GM23338 (cell line): Measurements from ENCODE around the gene DMAC2L. TPM values are rescaled to one million over a fixed set of nuclear protein-coding genes. Genes with fewer than 3 reads are reported as not detected.

Source experiments
- ATAC-seq: fragments of 200-7000 bp; cut with Tn5 transposase; 3 replicates; pipeline ENCODE4 v1.9.1; 2020
- DNase-seq: peaks from one replicate; pipeline ENCODE4 v3.0.0-alpha.2; 2015; ENCODE audit warnings: low spot score
- H2AFZ ChIP-seq: fragments of 200-600 bp; sonication (generic); 2 replicates; pipeline ENCODE4 v1.8.0; 2016; ENCODE audit warnings: antibody characterized with exemption, mild to moderate bottlenecking, moderate library complexity
- H3F3A ChIP-seq: fragments of 200-600 bp; sonication (generic); replicated peaks from 2 replicates; pipeline ENCODE4 v1.8.0; 2017; ENCODE audit warnings: antibody characterized with exemption, mixed run types, low read depth
- H3K27ac ChIP-seq: fragments of 200-600 bp; sonication (generic); 2 replicates; pipeline ENCODE4 v1.6.1; 2016; ENCODE audit warnings: low read depth
- H3K27me3 ChIP-seq: fragments of 200-600 bp; sonication (generic); 2 replicates; pipeline ENCODE4 v1.8.0; 2016; ENCODE audit warnings: mild to moderate bottlenecking, mixed run types, moderate library complexity; ENCODE audit not compliant: insufficient read depth
- H3K36me3 ChIP-seq: fragments of 200-600 bp; sonication (generic); 2 replicates; pipeline ENCODE4 v1.8.0; 2016; ENCODE audit warnings: mild to moderate bottlenecking; ENCODE audit not compliant: insufficient read depth
- H3K4me1 ChIP-seq: fragments of 200-600 bp; sonication (generic); 2 replicates; pipeline ENCODE4 v1.8.0; 2016; ENCODE audit warnings: mild to moderate bottlenecking, moderate library complexity; ENCODE audit not compliant: insufficient read depth
- H3K4me2 ChIP-seq: fragments of 200-600 bp; sonication (generic); 2 replicates; pipeline ENCODE4 v1.7.1; 2017; ENCODE audit warnings: mixed run types
- H3K4me3 ChIP-seq: fragments of 200-600 bp; sonication (generic); 2 replicates; pipeline ENCODE4 v1.6.1; 2016; ENCODE audit warnings: mixed run types
- H3K79me2 ChIP-seq: fragments of 200-600 bp; sonication (generic); replicated peaks from 2 replicates; pipeline ENCODE4 v1.8.0; 2017; ENCODE audit warnings: mild to moderate bottlenecking; ENCODE audit not compliant: insufficient read depth
- H3K9me2 ChIP-seq: fragments of 200-600 bp; sonication (generic); 2 replicates; pipeline ENCODE4 v1.8.0; 2017; ENCODE audit not compliant: insufficient read depth
- H4K20me1 ChIP-seq: fragments of 200-600 bp; sonication (generic); replicated peaks from 2 replicates; pipeline ENCODE4 v1.8.0; 2017; ENCODE audit warnings: mild to moderate bottlenecking; ENCODE audit not compliant: insufficient read depth
- H3K27ac Mint-ChIP-seq: 2 replicates; pipeline ENCODE4 v1.8.0; 2020; ENCODE audit warnings: inconsistent platforms, mild to moderate bottlenecking, moderate library complexity, mixed read lengths
- H3K27me3 Mint-ChIP-seq: 3 replicates; pipeline ENCODE4 v1.8.0; 2022; ENCODE audit warnings: low read depth, mild to moderate bottlenecking, moderate library complexity, mixed read lengths, inconsistent platforms; ENCODE audit not compliant: insufficient read depth, poor library complexity
- H3K36me3 Mint-ChIP-seq: 3 replicates; pipeline ENCODE4 v1.8.0; 2021; ENCODE audit warnings: low read depth, mild to moderate bottlenecking, inconsistent platforms, moderate library complexity, mixed read lengths
- H3K4me1 Mint-ChIP-seq: 3 replicates; pipeline ENCODE4 v1.8.0; 2020; ENCODE audit warnings: mild to moderate bottlenecking, inconsistent platforms, mixed read lengths
- H3K4me3 Mint-ChIP-seq: 3 replicates; pipeline ENCODE4 v1.8.0; 2021; ENCODE audit warnings: moderate library complexity, mild to moderate bottlenecking, inconsistent platforms, mixed read lengths
- H3K9me3 Mint-ChIP-seq: 3 replicates; pipeline ENCODE4 v1.8.0; 2020; ENCODE audit warnings: moderate library complexity, mild to moderate bottlenecking, inconsistent platforms, mixed read lengths
- CREB1 ChIP-seq: fragments of 250-450 bp; sonication (Bioruptor Pico); IDR thresholded peaks from 2 replicates; pipeline ENCODE4 v1.5.0; 2020; ENCODE audit warnings: low read depth, mild to moderate bottlenecking, moderate library complexity
- CTCF ChIP-seq, 2 experiments: fragments of 200-600 bp in 1 of 2; sonication (generic) in 1 of 2; conservative IDR thresholded peaks; 2 replicates each; pipeline versions ENCODE4 v1.5.1 to v1.6.1; 2016 to 2017; ENCODE audit warnings: antibody characterized with exemption in 2 of 2, low read depth in 2 of 2, mild to moderate bottlenecking in 2 of 2, moderate library complexity in 1 of 2
- ETS1 ChIP-seq: IDR thresholded peaks from 2 replicates; pipeline ENCODE4 v1.6.1; 2016; ENCODE audit warnings: antibody characterized with exemption
- EZH2 ChIP-seq: fragments of 200-600 bp; sonication (generic); IDR thresholded peaks from one replicate; pipeline ENCODE4 v1.8.0; 2017; ENCODE audit warnings: antibody characterized with exemption, mild to moderate bottlenecking, low read depth; ENCODE audit not compliant: unreplicated experiment
- EZH2phosphoT487 ChIP-seq: fragments of 200-600 bp; sonication (generic); IDR thresholded peaks from one replicate; pipeline ENCODE4 v1.8.1; 2018; ENCODE audit warnings: antibody characterized with exemption; ENCODE audit not compliant: unreplicated experiment
- JUNB ChIP-seq: IDR thresholded peaks from one replicate; pipeline ENCODE4 v1.6.1; 2016; ENCODE audit warnings: antibody characterized with exemption; ENCODE audit not compliant: unreplicated experiment
- NANOG ChIP-seq: IDR thresholded peaks from 2 replicates; pipeline ENCODE4 v1.6.1; 2016; ENCODE audit warnings: antibody characterized with exemption, borderline replicate concordance
- POLR2AphosphoS5 ChIP-seq: IDR thresholded peaks from 2 replicates; pipeline ENCODE4 v1.6.1; 2016; ENCODE audit warnings: antibody characterized with exemption, low read depth
- REST ChIP-seq: IDR thresholded peaks from one replicate; pipeline ENCODE4 v1.6.1; 2018; ENCODE audit warnings: antibody characterized with exemption; ENCODE audit not compliant: unreplicated experiment
- STAT1 ChIP-seq: IDR thresholded peaks from one replicate; pipeline ENCODE4 v1.6.1; 2016; ENCODE audit warnings: antibody characterized with exemption; ENCODE audit not compliant: unreplicated experiment
- ZNF114 ChIP-seq: fragments of 250-450 bp; sonication (Bioruptor Pico); IDR thresholded peaks from 2 replicates; pipeline ENCODE4 v1.5.0; 2020; ENCODE audit warnings: mild to moderate bottlenecking, moderate library complexity
- ZNF331 ChIP-seq: fragments of 250-450 bp; sonication (Bioruptor Pico); IDR thresholded peaks from 2 replicates; pipeline ENCODE4 v1.5.0; 2020; ENCODE audit warnings: low read depth, mild to moderate bottlenecking, moderate library complexity
- ZNF462 ChIP-seq: fragments of 250-450 bp; sonication (Bioruptor Pico); IDR thresholded peaks from 2 replicates; pipeline ENCODE4 v1.5.0; 2020; ENCODE audit warnings: mild to moderate bottlenecking, moderate library complexity
- polyA plus RNA-seq: library from polyadenylated mRNA; unstranded; fragments of >200 nt; fragmentation: Nextera tagmentation; extraction: Ambion mirVana; gene quantifications from 2 replicates; pipeline ENCODE4 v1.2.1, GENCODE V29; 2016
- total RNA-seq: library from RNA; depleted of rRNA; stranded (reverse); fragments of >200 nt; shearing (Covaris generic); gene quantifications from 2 replicates; pipeline ENCODE4 v1.2.3, GENCODE V29; 2014

The DMAC2L gene
- total and polyA plus RNA-seq, 2 experiments from 2014 or later = 22.5 to 33.8 TPM

GRCh38 chr14:50311337-50311971 lies 670 bp upstream of the DMAC2L start (continued):
- TF ChIP-seq POLR2AphosphoS5 = no peak

GRCh38 chr14:50312734-50313054 lies 570 bp downstream of the DMAC2L start:
- Histone ChIP-seq H2AFZ (peak overlapping the region; percentile 95), H3K36me3 (peaks cover 13% of the 10 kb centered on the region), H4K20me1 (no peaks in the 10 kb centered on the region), H3K4me2 (peak overlapping the region; percentile 93), H3K27ac (peak overlapping the region; percentile 86; the same call in 1 of the 2 replicates), H3K9me2 (no peaks in the 10 kb centered on the region), H3K79me2 (peaks cover 69% of the 10 kb centered on the region), H3K4me3 (peak overlapping the region; percentile 74), H3K27me3 (no peaks in the 10 kb centered on the region), H3K4me1 (peaks cover 10% of the 10 kb centered on the region), H3F3A (0 out of 2 replicates have a peak, but pooled peaks cover 10% of the 10 kb centered on the region)
- Mint-ChIP-seq H3K36me3 (peaks cover 56% of the 10 kb centered on the region), H3K4me3 (peak overlapping the region; percentile 90), H3K9me3 (peaks cover 20% of the 10 kb centered on the region), H3K4me1 (peaks cover 12% of the 10 kb centered on the region), H3K27ac (peak overlapping the region; percentile 94), H3K27me3 (peaks cover 13% of the 10 kb centered on the region)
- DNase-seq = no peak
- TF ChIP-seq POLR2AphosphoS5 (no peak), NANOG (no peak), CTCF (conservative IDR thresholded peaks at IDR 0.05; ENCODE audit: low read depth in 2 of 2) (no peak), ZNF462 (CRISPR knock-in tag) (no peak), REST (no peak), JUNB (no peak), ZNF114 (no peak), EZH2 (no peak), CREB1 (no peak), STAT1 (no peak), ZNF331 (no peak), ETS1 (no peak), EZH2phosphoT487 (no peak)
- peak; percentile 10; the same call in 2 of the 3 replicates for ATAC-seq
